Fibroblast of peridontal ligament (primary cell): ENCODE measurements around the gene ADGRB2.

Source experiments
- DNase-seq: peaks from one replicate; pipeline ENCODE4 v3.0.0-alpha.2; 2010; ENCODE audit errors: extremely low read depth

The ADGRB2 gene

GRCh38 chr1:31750858-31751510 is 13.2 kb downstream of the ADGRB2 start:
- peak; percentile 62 for DNase-seq

- DNase-seq, result no peak
Observed at GRCh38 chr1:31749785-31750735, 14.1 kb downstream of the ADGRB2 start.

- no peak for DNase-seq
Observed at GRCh38 chr1:31748365-31748764, 15.8 kb downstream of the ADGRB2 start.

- DNase-seq, result no peak
Observed at GRCh38 chr1:31747304-31747703, 16.8 kb downstream of the ADGRB2 start.

- no peak for DNase-seq
Observed at GRCh38 chr1:31746687-31747086, 17.5 kb downstream of the ADGRB2 start.

GRCh38 chr1:31745946-31746670 is 18.0 kb downstream of the ADGRB2 start:
- no peak for DNase-seq

- DNase-seq, result peak; percentile 56
Observed at GRCh38 chr1:31745096-31745945, 18.8 kb downstream of the ADGRB2 start.

- DNase-seq, result no peak
Observed at GRCh38 chr1:31744165-31744888, 19.8 kb downstream of the ADGRB2 start.

GRCh38 chr1:31742462-31743212 is 21.5 kb downstream of the ADGRB2 start:
- no peak for DNase-seq

GRCh38 chr1:31739346-31739745 is 24.8 kb downstream of the ADGRB2 start:
- no peak for DNase-seq

GRCh38 chr1:31736675-31737074 is 27.5 kb downstream of the ADGRB2 start:
- no peak for DNase-seq

- no peak for DNase-seq
Observed at GRCh38 chr1:31735571-31735970, 28.6 kb downstream of the ADGRB2 start.

- DNase-seq, result no peak
Observed at GRCh38 chr1:31734582-31735107, 29.5 kb downstream of the ADGRB2 start.

- no peak for DNase-seq
Observed at GRCh38 chr1:31733389-31734219, 30.5 kb downstream of the ADGRB2 start.

GRCh38 chr1:31732751-31733289 is 31.3 kb downstream of the ADGRB2 start:
- DNase-seq, result no peak

GRCh38 chr1:31732343-31732742 is 31.8 kb downstream of the ADGRB2 start:
- DNase-seq, result no peak

GRCh38 chr1:31731049-31731565 is 33.0 kb downstream of the ADGRB2 start:
- no peak for DNase-seq

GRCh38 chr1:31730336-31731048 is 33.6 kb downstream of the ADGRB2 start:
- no peak for DNase-seq
